Right cardiac atrium (tissue), 5 donors: ENCODE results near the gene KCNIP4. TPM values are rescaled to one million over a fixed set of nuclear protein-coding genes. Genes with fewer than 3 reads are reported as not detected.

Experiments
- ATAC-seq, 2 donors: fragments of 200-7000 bp; cut with Tn5 transposase; one replicate each; pipeline versions ENCODE4 v1.8.0 to v1.9.1; 2020; ENCODE audit warnings: moderate library complexity in 2 of 2, mild to moderate bottlenecking in 1 of 2
- DNase-seq, 3 donors: peaks; one replicate each; pipeline ENCODE4 v3.0.0-alpha.2; 2020
- H3K27ac ChIP-seq: one replicate; pipeline ENCODE4 v1.5.1; 2013; ENCODE audit warnings: mild to moderate bottlenecking, low read length, control low read depth, moderate library complexity
- H3K27me3 ChIP-seq: one replicate; pipeline ENCODE4 v1.6.1; 2013; ENCODE audit not compliant: control insufficient read depth, insufficient read depth
- H3K4me1 ChIP-seq: one replicate; pipeline ENCODE4 v1.6.1; 2013; ENCODE audit warnings: low read length; ENCODE audit not compliant: control insufficient read depth, insufficient read depth
- H3K4me3 ChIP-seq: one replicate; pipeline ENCODE4 v1.5.1; 2013; ENCODE audit warnings: low read length, control low read depth
- H3K9me3 ChIP-seq: one replicate; pipeline ENCODE4 v1.6.1; 2013; ENCODE audit warnings: low read length; ENCODE audit not compliant: control insufficient read depth
- WGBS: extraction: QIAGEN DNeasy Blood & Tissue Kit; methylation state at CpG from one replicate; pipeline ENCODE4 v1.1.7; 2013; 5-methylcytosine and 5-hydroxymethylcytosine counted together
- intact Hi-C, 4 donors: fragments of 100-400 bp; cut with DNase I; formaldehyde crosslinking; loops; one replicate each; pipeline versions ENCODE4 v1.11.0 to v1.14.0; 2022 to 2023
- polyA plus RNA-seq: library from polyadenylated mRNA; stranded (reverse); fragments of 200-250 nt; gene quantifications from one replicate; pipeline ENCODE4 v1.2.3, GENCODE V29; 2013
- total RNA-seq, 4 donors: library from RNA; stranded (reverse); fragmentation: NEBNext Ultra II Directional; extraction: Animal tissue kit (Norgen Biotek cat#: 25700); gene quantifications; one replicate each; pipeline ENCODE4 v1.2.1, GENCODE V29; 2021
- donor health status: healthy with polysubstance abuse.
- donor health status: DM: no; HTN: yes; CAD: no.
- donor health status: DM: no; HTN: no; CAD: no.
- donor health status: DM: no; HTN: yes; CAD: no; lungs with severe emphysema.
- donor health status: DM: yes; HTN: yes; CAD: no.

Gene KCNIP4
- total and polyA plus RNA-seq, 5 donors: 0.05 to 0.86 (median 0.23) TPM; not detected in 2

GRCh38 chr4:21801661-21802385 is 146.7 kb downstream of the KCNIP4 start:
- Histone ChIP-seq H3K27me3 (no peaks in the 10 kb centered on the region), H3K9me3 (no peaks in the 10 kb centered on the region), H3K27ac (no peak overlapping the region), H3K4me3 (no peak overlapping the region), H3K4me1 (no peaks in the 10 kb centered on the region)
- DNase-seq (no peak), ATAC-seq (no peak)
- intact Hi-C loops: no loop called here
- WGBS: 88% methylated on average over 5 of the region's 5 CpGs

- Histone ChIP-seq H3K27ac (no peak overlapping the region), H3K4me3 (no peak overlapping the region), H3K27me3 (no peaks in the 10 kb centered on the region), H3K4me1 (no peaks in the 10 kb centered on the region), H3K9me3 (no peaks in the 10 kb centered on the region)
- ATAC-seq (no peak), DNase-seq (no peak)
- intact Hi-C loops: loop anchor here in 1 of 4 donors (10.0 kb wide), 1 partner anchor 890 kb away; no protein-coding TSS in a partner anchor
- 81% methylated on average over 9 of the region's 9 CpGs for WGBS
Observed at GRCh38 chr4:21795091-21795490, 153.5 kb downstream of the KCNIP4 start.

- H3K27me3 ChIP-seq: no peaks in the 10 kb centered on the region
- intact Hi-C loops: loop anchor here in 3 of 4 donors (5.0 to 10.0 kb wide), 2 partner anchors 892 to 900 kb away; partner anchors contain the start of gene GBA3 (in 2 of the 3)
- no peaks in the 10 kb centered on the region for H3K4me1 ChIP-seq
- DNase-seq: no peak
- H3K27ac ChIP-seq: no peak overlapping the region
- H3K4me3 ChIP-seq: no peak overlapping the region
- ATAC-seq: no peak
- no peaks in the 10 kb centered on the region for H3K9me3 ChIP-seq
Observed at GRCh38 chr4:21792736-21793135, 155.8 kb downstream of the KCNIP4 start.

GRCh38 chr4:21790438-21791029 is 158.0 kb downstream of the KCNIP4 start:
- Histone ChIP-seq H3K4me1 (no peaks in the 10 kb centered on the region), H3K27ac (no peak overlapping the region), H3K4me3 (no peak overlapping the region), H3K9me3 (no peaks in the 10 kb centered on the region), H3K27me3 (no peaks in the 10 kb centered on the region)
- intact Hi-C loops: loop anchor here in 3 of 4 donors (5.0 to 10.0 kb wide), 2 partner anchors 894 to 902 kb away; partner anchors contain the start of gene GBA3 (in 2 of the 3)
- DNase-seq: no peak
- ATAC-seq: no peak
- WGBS: 35% methylated on average over 4 of the region's 4 CpGs

GRCh38 chr4:21780148-21780547 is 168.4 kb downstream of the KCNIP4 start:
- no peak for ATAC-seq
- no peaks in the 10 kb centered on the region for H3K27me3 ChIP-seq
- H3K4me1 ChIP-seq: no peaks in the 10 kb centered on the region
- H3K27ac ChIP-seq: no peak overlapping the region
- no peak overlapping the region for H3K4me3 ChIP-seq
- no peak for DNase-seq
- no peaks in the 10 kb centered on the region for H3K9me3 ChIP-seq
- intact Hi-C loops: loop anchor here in 2 of 4 donors (10.0 kb wide), 1 partner anchor 605 kb away; no protein-coding TSS in a partner anchor

GRCh38 chr4:21778702-21779101 is 169.9 kb downstream of the KCNIP4 start:
- H3K4me3 ChIP-seq: no peak overlapping the region
- no peaks in the 10 kb centered on the region for H3K27me3 ChIP-seq
- H3K9me3 ChIP-seq: no peaks in the 10 kb centered on the region
- no peak for ATAC-seq
- DNase-seq: no peak
- H3K4me1 ChIP-seq: no peaks in the 10 kb centered on the region
- intact Hi-C loops: no loop called here
- no peak overlapping the region for H3K27ac ChIP-seq
- 47% methylated on average over 2 of the region's 2 CpGs for WGBS

GRCh38 chr4:21775703-21776102 is 172.9 kb downstream of the KCNIP4 start:
- 82% methylated on average over 3 of the region's 3 CpGs for WGBS
- Histone ChIP-seq H3K4me3 (no peak overlapping the region), H3K27ac (no peak overlapping the region), H3K9me3 (no peaks in the 10 kb centered on the region), H3K27me3 (no peaks in the 10 kb centered on the region), H3K4me1 (no peaks in the 10 kb centered on the region)
- intact Hi-C loops: no loop called here
- ATAC-seq: no peak
- DNase-seq: no peak

GRCh38 chr4:21769404-21770147 is 179.0 kb downstream of the KCNIP4 start:
- intact Hi-C loops: loop anchor here (5.0 to 10.0 kb wide), 4 partner anchors 255 to 995 kb away; no protein-coding TSS in a partner anchor
- WGBS: 48% methylated on average over 4 of the region's 4 CpGs
- no peak for DNase-seq

GRCh38 chr4:21768349-21769310 is 179.9 kb downstream of the KCNIP4 start:
- intact Hi-C loops: loop anchor here (5.0 to 10.0 kb wide), 4 partner anchors 254 to 994 kb away; no protein-coding TSS in a partner anchor
- H3K27ac ChIP-seq: no peak overlapping the region
- WGBS: 26% methylated on average over 6 of the region's 6 CpGs
- no peaks in the 10 kb centered on the region for H3K27me3 ChIP-seq
- DNase-seq (no peak), ATAC-seq (no peak)
- H3K4me3 ChIP-seq: no peak overlapping the region
- H3K4me1 ChIP-seq: no peaks in the 10 kb centered on the region
- H3K9me3 ChIP-seq: no peaks in the 10 kb centered on the region

More at GRCh38 chr4:21769404-21770147, 179.0 kb downstream of the KCNIP4 start:
- H3K27me3 ChIP-seq: no peaks in the 10 kb centered on the region
- H3K4me1 ChIP-seq: no peaks in the 10 kb centered on the region
- no peaks in the 10 kb centered on the region for H3K9me3 ChIP-seq
- no peak for ATAC-seq
- H3K27ac ChIP-seq: no peak overlapping the region
- H3K4me3 ChIP-seq: no peak overlapping the region

- DNase-seq (no peak), ATAC-seq (peak; percentile 24 to 60)
- intact Hi-C loops: loop anchor here (5.0 to 10.0 kb wide), 4 partner anchors 251 to 991 kb away; no protein-coding TSS in a partner anchor
- H3K27me3 ChIP-seq: no peaks in the 10 kb centered on the region
- H3K4me3 ChIP-seq: no peak overlapping the region
- H3K27ac ChIP-seq: no peak overlapping the region
- no peaks in the 10 kb centered on the region for H3K9me3 ChIP-seq
- WGBS: 35% methylated on average over 8 of the region's 8 CpGs
- H3K4me1 ChIP-seq: no peaks in the 10 kb centered on the region
Observed at GRCh38 chr4:21765810-21766407, 182.7 kb downstream of the KCNIP4 start.
